Vagina (tissue), 2 donors: Measurements from ENCODE around the gene TSC22D3. TPM values are rescaled to one million over a fixed set of nuclear protein-coding genes. Genes with fewer than 3 reads are reported as not detected.
A peak's percentile ranks its signal among the peaks of the same experiment; 100 is the strongest.
"Not testable (repeated sequence)": the region's sequence is repeated elsewhere in the genome, so short reads cannot be mapped to it uniquely, and the experiment has no call there.

Experiments used
- DNase-seq, 2 donors: peaks; one replicate each; pipeline ENCODE4 v3.0.0-alpha.2; 2017; ENCODE audit errors: extremely low spot score in 2 of 2
- H3K27ac ChIP-seq: fragments of 200-600 bp; sonication (generic); one replicate; pipeline ENCODE4 v1.5.1; 2019
- H3K27me3 ChIP-seq: fragments of 200-600 bp; sonication (generic); one replicate; pipeline ENCODE4 v1.5.1; 2019
- H3K36me3 ChIP-seq, 2 donors: fragments of 200-600 bp; sonication (generic); one replicate each; pipeline ENCODE4 v1.5.1; 2017 to 2019
- H3K4me1 ChIP-seq: fragments of 200-600 bp; sonication (generic); one replicate; pipeline ENCODE4 v1.5.1; 2019
- H3K4me3 ChIP-seq, 2 donors: fragments of 200-600 bp; sonication (generic); 1 replicate in 1 of 2; 2 replicates in 1 of 2; pipeline ENCODE4 v1.5.1; 2016 to 2019
- H3K9me3 ChIP-seq: fragments of 200-600 bp; sonication (generic); one replicate; pipeline ENCODE4 v1.5.1; 2019
- POLR2A ChIP-seq, 2 donors: fragments of 450-650 bp; IDR thresholded peaks; one replicate each; pipeline ENCODE4 v1.6.1; 2017; ENCODE audit warnings: antibody characterized with exemption in 2 of 2, mild to moderate bottlenecking in 2 of 2, moderate library complexity in 2 of 2
- POLR2AphosphoS5 ChIP-seq, 2 donors: sonication (generic); formaldehyde crosslinking; IDR thresholded peaks; one replicate each; pipeline ENCODE4 v1.9.0; 2017; ENCODE audit warnings: antibody characterized with exemption in 2 of 2, mild to moderate bottlenecking in 2 of 2, low read depth in 1 of 2; ENCODE audit not compliant: insufficient read depth in 1 of 2
- intact Hi-C: fragments of 100-400 bp; cut with DNase I; formaldehyde crosslinking; loops from one replicate; pipeline ENCODE4 v1.15.1; 2023
- total RNA-seq: library from RNA; depleted of rRNA; stranded (reverse); fragments of >200 nt; gene quantifications from one replicate; pipeline ENCODE4 v1.2.3, GENCODE V29; 2016
- TF ChIP-seq, protein P1 (sequence below), 3 experiments: fragments of 450-650 bp in 2 of 3; fragments of 200-600 bp in 1 of 3; sonication (generic) in 1 of 3; IDR thresholded peaks; one replicate each; pipeline ENCODE4 v1.5.1; 2017 to 2019; ENCODE audit warnings: antibody characterized with exemption in 3 of 3, mild to moderate bottlenecking in 2 of 3, moderate library complexity in 2 of 3

TSC22D3 gene
- total RNA-seq, 1 donor from 2014 or later = 780 TPM

GRCh38 chrX:107691024-107691448, 84.6 kb downstream of the TSC22D3 start:
- DNase-seq = no peak
- Histone ChIP-seq H3K4me1 (no peaks in the 10 kb centered on the region), H3K9me3 (no peaks in the 10 kb centered on the region), H3K27me3 (no peaks in the 10 kb centered on the region), H3K36me3 (no peaks in the 10 kb centered on the region), H3K4me3 (no peak overlapping the region), H3K27ac (no peak overlapping the region)
- TF ChIP-seq, protein P1, sequence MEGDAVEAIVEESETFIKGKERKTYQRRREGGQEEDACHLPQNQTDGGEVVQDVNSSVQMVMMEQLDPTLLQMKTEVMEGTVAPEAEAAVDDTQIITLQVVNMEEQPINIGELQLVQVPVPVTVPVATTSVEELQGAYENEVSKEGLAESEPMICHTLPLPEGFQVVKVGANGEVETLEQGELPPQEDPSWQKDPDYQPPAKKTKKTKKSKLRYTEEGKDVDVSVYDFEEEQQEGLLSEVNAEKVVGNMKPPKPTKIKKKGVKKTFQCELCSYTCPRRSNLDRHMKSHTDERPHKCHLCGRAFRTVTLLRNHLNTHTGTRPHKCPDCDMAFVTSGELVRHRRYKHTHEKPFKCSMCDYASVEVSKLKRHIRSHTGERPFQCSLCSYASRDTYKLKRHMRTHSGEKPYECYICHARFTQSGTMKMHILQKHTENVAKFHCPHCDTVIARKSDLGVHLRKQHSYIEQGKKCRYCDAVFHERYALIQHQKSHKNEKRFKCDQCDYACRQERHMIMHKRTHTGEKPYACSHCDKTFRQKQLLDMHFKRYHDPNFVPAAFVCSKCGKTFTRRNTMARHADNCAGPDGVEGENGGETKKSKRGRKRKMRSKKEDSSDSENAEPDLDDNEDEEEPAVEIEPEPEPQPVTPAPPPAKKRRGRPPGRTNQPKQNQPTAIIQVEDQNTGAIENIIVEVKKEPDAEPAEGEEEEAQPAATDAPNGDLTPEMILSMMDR (IDR thresholded peaks at IDR 0.05) = no peak
- TF ChIP-seq POLR2AphosphoS5 (IDR thresholded peaks at IDR 0.05; ENCODE audit: insufficient read depth in 1 of 2, low read depth in 1 of 2) (no peak), POLR2A (IDR thresholded peaks at IDR 0.05) (no peak)
- intact Hi-C loops = no loop called here

GRCh38 chrX:107687445-107687844, 88.1 kb downstream of the TSC22D3 start:
- TF ChIP-seq, protein P1 (IDR thresholded peaks at IDR 0.05) = no peak
- TF ChIP-seq POLR2A (IDR thresholded peaks at IDR 0.05) (no peak), POLR2AphosphoS5 (IDR thresholded peaks at IDR 0.05; ENCODE audit: insufficient read depth in 1 of 2, low read depth in 1 of 2) (no peak)
- H3K36me3 ChIP-seq = no peaks in the 10 kb centered on the region
- H3K27me3 ChIP-seq = no peaks in the 10 kb centered on the region
- H3K4me1 ChIP-seq = peaks cover 31% of the 10 kb centered on the region
- no peaks in the 10 kb centered on the region for H3K9me3 ChIP-seq
- intact Hi-C loops = no loop called here
- no peak overlapping the region for H3K27ac ChIP-seq
- no peak overlapping the region for H3K4me3 ChIP-seq
- no peak for DNase-seq

DNA sequence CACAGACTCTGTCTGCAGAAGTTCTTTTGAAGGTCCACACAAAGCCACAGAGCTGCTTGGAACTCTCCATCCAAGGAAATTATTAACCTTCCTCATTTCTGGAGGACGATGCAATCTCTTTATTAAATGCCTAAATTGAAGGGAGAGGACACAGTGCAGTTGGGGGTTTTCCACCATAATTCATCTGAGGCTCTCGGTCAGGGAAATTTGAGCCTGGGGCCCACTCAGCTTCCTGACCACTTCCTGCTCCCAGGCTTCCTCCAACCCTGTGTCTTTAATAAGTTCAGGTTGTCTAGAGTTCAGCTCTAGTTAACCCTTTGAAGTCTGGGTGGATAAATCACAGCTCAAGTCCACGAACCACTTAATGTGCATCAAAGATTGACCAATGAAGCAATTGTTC, 88.8 kb downstream of the TSC22D3 start:
- Histone ChIP-seq H3K36me3 (no peaks in the 10 kb centered on the region), H3K27me3 (no peaks in the 10 kb centered on the region), H3K4me3 (no peak overlapping the region), H3K4me1 (peaks cover 34% of the 10 kb centered on the region), H3K9me3 (no peaks in the 10 kb centered on the region), H3K27ac (peak overlapping the region; percentile 70)
- TF ChIP-seq POLR2A (IDR thresholded peaks at IDR 0.05) (no peak), POLR2AphosphoS5 (IDR thresholded peaks at IDR 0.05; ENCODE audit: insufficient read depth in 1 of 2, low read depth in 1 of 2) (no peak)
- TF ChIP-seq, protein P1 (IDR thresholded peaks at IDR 0.05) = no peak
- no peak for DNase-seq
- intact Hi-C loops = no loop called here

DNA sequence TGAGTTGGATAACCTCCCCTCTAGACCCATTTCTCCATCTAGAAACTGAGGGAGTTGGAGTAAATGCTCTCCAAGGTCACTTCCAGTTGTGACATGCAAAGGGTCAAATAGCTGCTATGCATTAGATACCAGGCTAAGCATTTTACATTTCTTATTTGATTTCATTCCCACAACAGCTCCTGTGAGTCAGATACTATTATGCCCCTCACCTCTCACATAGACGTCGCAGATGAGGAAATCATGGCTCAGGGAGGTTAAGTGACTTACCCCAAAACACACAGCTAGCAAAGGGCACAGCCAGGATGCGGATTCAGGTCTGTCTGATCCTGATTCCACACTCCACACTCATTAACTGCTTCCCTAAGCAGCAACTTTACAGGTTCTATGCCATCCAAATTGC, 89.6 kb downstream of the TSC22D3 start:
- H3K4me1 ChIP-seq = peaks cover 34% of the 10 kb centered on the region
- H3K4me3 ChIP-seq = no peak overlapping the region
- H3K27ac ChIP-seq = peak overlapping the region; percentile 70
- H3K27me3 ChIP-seq = no peaks in the 10 kb centered on the region
- TF ChIP-seq POLR2AphosphoS5 (IDR thresholded peaks at IDR 0.05; ENCODE audit: insufficient read depth in 1 of 2, low read depth in 1 of 2) (no peak), POLR2A (IDR thresholded peaks at IDR 0.05) (no peak)
- TF ChIP-seq, protein P1 (IDR thresholded peaks at IDR 0.05) = no peak
- H3K36me3 ChIP-seq = no peaks in the 10 kb centered on the region
- no peak for DNase-seq
- no peaks in the 10 kb centered on the region for H3K9me3 ChIP-seq
- intact Hi-C loops = no loop called here

- intact Hi-C loops, H3K36me3 ChIP-seq, DNase-seq, H3K9me3 ChIP-seq, H3K4me3 ChIP-seq, H3K27me3 ChIP-seq: not testable (repeated sequence)
- peak overlapping the region; percentile 70 for H3K27ac ChIP-seq
- H3K4me1 ChIP-seq = peaks cover 39% of the 10 kb centered on the region
Observed at GRCh38 chrX:107685586-107685985, 90.0 kb downstream of the TSC22D3 start.
